KOPT-K1 (cell line): ENCODE data around the gene PRC1.
"Not testable (repeated sequence)": the region's sequence is repeated elsewhere in the genome, so short reads cannot be mapped to it uniquely, and the experiment has no call there.

Source experiments
- H3K27ac ChIP-seq: fragments of 200-600 bp; sonication (generic); 2 replicates; pipeline ENCODE4 v1.5.1; 2016; ENCODE audit warnings: antibody characterized with exemption, mild to moderate bottlenecking, low read depth, low read length; ENCODE audit not compliant: poor library complexity, severe bottlenecking
- H3K36me3 ChIP-seq: fragments of 200-600 bp; sonication (generic); 2 replicates; pipeline ENCODE4 v1.5.1; 2017; ENCODE audit warnings: antibody characterized with exemption, mild to moderate bottlenecking, low read length, moderate library complexity; ENCODE audit not compliant: insufficient read depth
- H3K9me3 ChIP-seq: fragments of 200-600 bp; sonication (generic); 2 replicates; pipeline ENCODE4 v1.5.1; 2017; ENCODE audit warnings: antibody characterized with exemption, low read length, mild to moderate bottlenecking; ENCODE audit not compliant: insufficient read depth, poor library complexity, severe bottlenecking

PRC1 gene

DNA sequence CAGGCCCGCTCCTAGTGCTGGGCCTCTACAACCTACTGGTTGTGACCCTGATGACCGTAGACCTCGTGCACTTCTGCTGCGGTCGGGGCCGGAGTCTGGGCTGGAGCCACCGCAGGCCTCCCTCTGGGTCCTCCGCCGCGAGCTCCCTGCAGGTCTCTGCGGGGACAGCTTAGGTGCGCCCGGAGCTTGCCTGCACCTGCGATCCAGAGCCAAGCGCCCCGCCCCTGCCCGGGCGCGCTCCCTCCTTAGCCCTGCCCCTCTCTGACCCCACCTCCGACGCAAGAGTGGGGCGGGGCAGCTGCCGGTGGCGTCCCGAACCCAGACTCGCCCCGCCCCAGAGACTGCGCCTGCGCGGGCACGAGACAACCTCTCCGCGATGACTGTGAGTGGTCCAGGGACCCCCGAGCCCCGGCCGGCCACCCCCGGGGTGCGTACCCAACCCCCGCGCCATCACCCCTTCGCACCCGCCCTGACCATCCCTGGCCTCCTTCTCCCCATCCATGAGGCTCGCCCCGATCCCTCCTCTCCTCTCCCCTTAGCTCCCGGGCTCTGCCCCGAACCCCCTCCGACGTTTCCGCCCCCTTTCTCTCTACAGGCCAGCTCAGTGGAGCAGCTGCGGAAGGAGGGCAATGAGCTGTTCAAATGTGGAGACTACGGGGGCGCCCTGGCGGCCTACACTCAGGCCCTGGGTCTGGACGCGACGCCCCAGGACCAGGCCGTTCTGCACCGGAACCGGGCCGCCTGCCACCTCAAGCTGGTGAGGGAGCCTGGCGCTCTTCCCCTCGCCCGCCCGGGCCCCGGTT is 59.2 kb downstream of the PRC1 start, which contains the start of gene UNC45A:
Gene UNC45A (plus strand): TSS at position 337 of the 803 bp plus-strand sequence. CDS start 40 bp downstream, at position 377.
- Histone ChIP-seq H3K27ac (peak within 1 kb of the TSS; percentile 65), H3K36me3 (peaks cover 27% of the 10 kb centered on the region), H3K9me3 (no peaks in the 10 kb centered on the region)

- Histone ChIP-seq H3K36me3 (peaks cover 20% of the 10 kb centered on the region), H3K27ac (peak overlapping the region; percentile 65), H3K9me3 (no peaks in the 10 kb centered on the region)
Observed at GRCh38 chr15:90934256-90934948, 59.9 kb downstream of the PRC1 start.

DNA sequence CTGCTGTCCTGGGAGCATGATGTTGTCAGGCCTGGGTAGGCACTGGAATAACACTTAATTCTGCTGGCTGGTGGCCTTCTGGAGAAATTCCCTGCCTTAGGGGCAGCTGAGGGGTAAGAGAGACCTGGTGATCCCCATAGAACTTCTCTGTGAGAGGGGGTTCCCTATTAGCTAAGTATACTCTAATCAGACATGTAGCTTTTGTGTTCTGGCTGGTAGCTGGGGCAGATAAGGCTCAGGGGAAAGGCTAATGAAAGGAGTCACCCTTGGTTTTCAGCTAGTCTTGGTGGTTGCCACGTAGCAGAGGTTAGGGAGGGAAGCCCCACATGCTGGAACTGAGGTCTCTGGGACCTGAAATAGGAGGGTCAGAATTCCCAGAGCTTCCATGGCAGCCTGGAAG is 61.0 kb downstream of the PRC1 start:
- Histone ChIP-seq H3K36me3 (peaks cover 13% of the 10 kb centered on the region; the same call in 1 of the 2 replicates), H3K27ac (no peak overlapping the region), H3K9me3 (no peaks in the 10 kb centered on the region)

DNA sequence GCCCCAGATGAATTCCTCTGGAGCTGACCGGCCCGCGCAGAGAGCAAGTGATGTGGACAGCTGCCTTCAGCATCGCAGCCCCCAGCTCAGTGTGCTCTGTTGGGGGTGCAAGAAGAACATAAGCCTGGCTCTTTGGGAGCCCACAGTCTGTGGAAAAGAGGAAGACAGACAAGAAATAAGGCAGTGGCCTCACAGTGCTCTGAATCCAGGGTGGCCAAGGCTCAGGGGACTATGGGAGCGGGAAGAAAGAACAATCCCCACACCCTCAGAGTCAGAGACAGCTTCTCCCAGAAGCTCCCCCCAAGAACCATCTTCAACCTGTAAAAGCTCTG is 61.7 kb downstream of the PRC1 start:
- Histone ChIP-seq H3K36me3 (peaks cover 10% of the 10 kb centered on the region; the same call in 1 of the 2 replicates), H3K9me3 (no peaks in the 10 kb centered on the region), H3K27ac (peak overlapping the region; percentile 85)

DNA sequence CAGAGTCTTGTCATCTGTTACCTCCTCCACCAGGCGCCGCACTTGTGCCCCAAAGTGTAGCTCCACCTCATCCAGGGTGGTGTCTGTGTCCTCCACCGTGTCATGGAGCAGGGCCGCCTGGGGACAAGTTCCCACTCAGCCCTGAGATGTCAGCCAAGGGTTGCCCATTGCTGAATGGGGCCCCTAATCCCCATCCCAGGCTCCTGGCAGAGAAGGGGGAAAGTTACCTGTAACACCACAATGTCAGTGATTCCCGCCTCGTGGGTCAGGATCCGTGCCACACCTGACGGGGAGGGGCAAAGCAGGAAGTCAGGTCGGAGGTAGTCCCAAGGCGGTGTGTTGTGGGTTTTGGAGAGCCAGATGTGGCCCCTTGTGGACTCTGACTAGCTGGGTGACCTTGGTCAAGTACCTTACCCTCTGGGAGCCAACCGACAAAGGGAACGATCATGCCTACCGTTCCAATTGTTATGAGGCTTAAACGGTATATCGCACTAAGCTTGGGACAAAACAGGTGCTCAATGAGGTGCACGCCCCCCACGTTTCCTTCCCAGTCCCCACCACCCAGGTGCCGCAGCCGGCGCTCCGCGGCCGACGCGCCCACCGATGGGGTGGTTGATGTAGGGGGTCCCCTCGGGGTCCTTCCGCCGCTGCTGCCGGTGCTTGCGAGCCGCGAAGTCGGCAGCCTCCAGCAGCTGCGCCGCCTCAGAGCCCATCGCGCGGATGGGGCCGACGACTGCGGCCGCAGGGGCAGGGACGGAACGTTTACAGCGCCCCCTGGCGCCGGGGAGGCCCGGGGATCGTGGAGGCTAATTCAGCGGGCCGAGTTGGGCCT is 62.3 kb downstream of the PRC1 start, which contains the start of gene HDDC3:
Gene HDDC3 (minus strand): TSS at position 722 of the 832 bp plus-strand sequence. CDS start 9 bp downstream, at position 713.
- no peaks in the 10 kb centered on the region for H3K9me3 ChIP-seq
- peak within 1 kb of the TSS; percentile 85 for H3K27ac ChIP-seq
- H3K36me3 ChIP-seq, result peaks cover 9% of the 10 kb centered on the region; the same call in 1 of the 2 replicates

DNA sequence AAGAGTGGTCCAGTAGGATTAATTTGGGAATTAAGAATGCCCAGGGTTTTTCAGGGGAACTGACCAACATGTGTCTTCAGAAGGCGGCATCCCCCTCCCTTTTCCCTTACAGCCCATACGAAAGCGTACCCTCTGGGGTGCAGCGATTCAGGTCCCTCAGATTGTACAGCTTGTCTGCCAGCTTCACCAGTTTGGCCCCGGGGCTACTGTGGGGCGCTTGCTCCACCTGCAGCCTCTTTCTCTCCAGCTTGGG is 62.8 kb downstream of the PRC1 start:
- 0 out of 2 replicates have a peak, but pooled peaks cover 3% of the 10 kb centered on the region for H3K36me3 ChIP-seq
- H3K27ac ChIP-seq, result peak overlapping the region; percentile 85
- H3K9me3 ChIP-seq, result no peaks in the 10 kb centered on the region

DNA sequence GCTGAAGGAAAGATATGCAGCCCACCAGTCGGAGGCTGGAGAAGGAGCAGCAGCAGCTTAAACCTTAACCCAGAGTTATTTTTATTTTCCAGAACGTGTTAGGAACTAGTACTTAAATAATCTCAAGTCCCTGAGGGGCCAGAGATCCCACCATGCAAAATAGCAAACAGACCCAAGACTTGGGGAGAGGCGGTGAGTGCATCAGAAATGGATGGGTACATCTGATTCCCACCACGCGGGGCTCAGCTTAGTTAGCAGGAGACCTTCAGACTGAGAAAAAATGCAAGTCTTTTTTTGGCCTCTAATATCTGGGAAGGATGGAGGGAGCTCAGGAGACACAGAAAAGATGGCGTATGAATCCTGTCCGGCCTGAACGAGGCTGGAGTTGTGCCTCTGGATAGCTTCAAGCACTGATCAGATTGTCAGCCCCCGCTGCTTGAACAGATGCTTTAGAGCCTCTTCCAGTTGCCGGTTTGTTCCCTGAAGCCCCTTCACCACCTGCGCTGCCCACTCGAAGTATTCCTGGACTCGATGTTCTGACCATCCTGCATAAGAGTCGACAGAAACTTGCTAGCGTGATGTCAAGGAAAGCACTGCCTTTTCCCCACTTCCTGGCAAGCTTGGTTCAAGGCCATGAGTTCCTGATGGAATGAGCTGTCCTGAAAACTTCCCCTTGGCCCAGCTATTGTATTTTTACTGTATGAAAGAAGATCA is 63.3 kb downstream of the PRC1 start:
- Histone ChIP-seq H3K27ac (peak overlapping the region; percentile 85), H3K36me3 (no peaks in the 10 kb centered on the region)

DNA sequence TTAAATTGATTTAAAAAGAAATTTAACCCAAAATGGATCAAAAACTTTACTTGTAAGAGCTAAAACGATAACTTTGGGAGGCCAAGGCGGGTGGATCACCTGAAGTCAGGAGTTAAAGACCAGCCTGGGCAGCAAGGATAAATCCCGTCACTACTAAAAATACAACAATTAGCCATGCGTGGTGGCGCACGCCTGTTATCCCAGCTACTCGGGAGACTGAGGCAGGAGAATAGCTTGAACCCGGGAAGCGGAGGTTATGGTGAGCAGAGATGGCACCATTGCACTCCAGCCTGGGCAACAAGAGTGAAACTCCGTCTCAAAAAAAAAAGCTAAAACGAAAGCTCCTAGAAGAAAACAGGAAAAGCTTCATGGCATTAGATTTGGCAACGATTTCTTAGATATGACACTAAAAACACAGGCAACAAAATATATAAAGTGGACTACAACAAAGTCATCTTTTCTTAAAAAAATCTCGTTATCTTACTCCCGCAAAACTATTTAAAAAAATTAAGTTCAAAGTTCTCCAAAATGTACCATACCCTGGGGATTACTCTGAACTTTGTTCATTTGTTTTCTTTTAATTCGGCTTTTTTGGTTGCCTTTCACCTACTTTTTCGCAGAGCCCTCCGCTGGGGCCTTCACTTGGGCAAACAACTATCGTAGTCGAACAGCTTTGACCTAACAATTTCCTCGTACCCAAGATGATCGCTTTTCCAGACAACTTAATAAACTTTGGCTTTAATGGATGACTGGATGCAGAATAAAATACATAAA is 64.9 kb downstream of the PRC1 start:
- Histone ChIP-seq H3K36me3 (no peaks in the 10 kb centered on the region), H3K9me3 (no peaks in the 10 kb centered on the region), H3K27ac (peak overlapping the region; percentile 85)

More for the DNA sequence above, 63.3 kb downstream of the PRC1 start:
- H3K9me3 ChIP-seq, result no peaks in the 10 kb centered on the region

DNA sequence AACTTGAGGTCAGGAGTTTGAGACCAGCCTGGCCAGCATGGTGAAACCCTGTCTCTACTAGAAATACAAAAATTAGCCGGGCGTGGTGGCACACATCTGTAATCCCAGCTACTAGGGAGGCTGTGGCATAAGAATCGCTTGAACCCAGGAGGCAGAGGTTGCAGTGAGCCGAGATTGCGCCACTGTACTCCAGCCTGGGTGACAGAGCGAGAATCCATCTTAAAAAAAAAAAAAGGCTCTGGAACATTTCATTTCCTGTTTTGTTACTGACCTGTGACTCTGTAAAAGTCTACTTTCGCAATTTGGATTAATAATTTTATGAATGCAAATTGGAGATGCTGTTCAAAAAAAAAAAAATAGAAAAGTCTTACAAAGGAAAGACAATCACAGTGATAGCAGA is 66.2 kb downstream of the PRC1 start:
- not testable (repeated sequence) for H3K9me3 ChIP-seq, H3K36me3 ChIP-seq, H3K27ac ChIP-seq

GRCh38 chr15:90926766-90927165 is 67.6 kb downstream of the PRC1 start:
- H3K27ac ChIP-seq, H3K9me3 ChIP-seq, H3K36me3 ChIP-seq: not testable (repeated sequence)

DNA sequence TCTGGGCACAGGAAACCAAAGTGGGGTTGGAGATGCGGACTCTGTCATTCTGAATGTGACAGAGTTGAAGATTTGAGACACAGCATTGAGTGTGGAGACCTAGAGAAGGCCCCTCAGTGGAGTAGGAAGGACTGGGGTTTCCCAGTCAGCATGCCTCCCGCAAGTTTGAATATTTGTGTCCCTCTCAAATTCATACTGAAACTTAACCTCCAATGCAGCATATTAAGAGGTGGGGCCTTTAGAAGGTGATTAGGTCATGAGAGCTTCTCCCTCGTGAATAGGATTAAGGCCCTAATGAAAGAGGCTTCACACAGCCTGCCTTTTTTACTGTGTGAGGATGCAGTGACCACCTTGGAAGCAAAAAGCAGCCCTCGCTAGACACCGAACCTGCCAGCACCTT is 70.0 kb downstream of the PRC1 start:
- Histone ChIP-seq H3K27ac (no peak overlapping the region), H3K36me3 (peaks cover 26% of the 10 kb centered on the region), H3K9me3 (no peaks in the 10 kb centered on the region)

DNA sequence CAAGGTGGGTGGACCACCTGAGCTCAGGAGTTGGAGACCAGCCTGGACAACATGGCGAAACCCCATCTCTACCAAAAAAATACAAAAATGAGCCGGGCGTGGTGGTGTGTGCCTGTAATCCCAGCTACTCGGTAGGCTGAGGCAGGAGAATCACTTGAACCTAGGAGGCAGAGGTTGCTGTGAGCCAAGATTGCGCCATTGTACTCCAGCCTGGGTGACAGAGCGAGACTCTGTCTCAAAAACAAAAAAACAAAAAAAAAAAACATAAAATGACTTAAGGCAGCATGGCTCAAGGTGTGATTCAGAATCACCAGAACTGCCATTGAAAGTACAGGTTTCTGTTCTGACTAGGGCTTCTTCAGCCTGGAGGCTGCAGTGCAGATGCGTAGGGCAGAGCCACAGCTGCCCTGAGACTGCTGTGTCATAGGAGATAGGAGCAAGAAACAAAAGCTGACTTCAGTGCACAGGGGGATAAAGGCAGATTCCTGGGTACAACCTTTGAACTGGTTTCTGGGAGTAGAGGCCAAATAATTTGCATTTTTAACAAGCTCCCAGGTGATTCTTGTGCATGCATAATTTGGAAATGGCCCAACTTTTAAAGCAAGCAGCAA is 71.5 kb downstream of the PRC1 start:
- H3K36me3 ChIP-seq, result peaks cover 42% of the 10 kb centered on the region
- not testable (repeated sequence) for H3K27ac ChIP-seq, H3K9me3 ChIP-seq

- H3K9me3 ChIP-seq, result no peaks in the 10 kb centered on the region
- H3K27ac ChIP-seq, result no peak overlapping the region
- H3K36me3 ChIP-seq, result peaks cover 51% of the 10 kb centered on the region
Observed at GRCh38 chr15:90921887-90922286, 72.4 kb downstream of the PRC1 start.

- Histone ChIP-seq H3K9me3 (no peaks in the 10 kb centered on the region), H3K36me3 (peaks cover 81% of the 10 kb centered on the region), H3K27ac (no peak overlapping the region)
Observed at GRCh38 chr15:90918835-90919234, 75.5 kb downstream of the PRC1 start.
